NCI-H1930 (cell line): Measurements from ENCODE around the gene IL15RA.
"Not testable (repeated sequence)": the region's sequence is repeated elsewhere in the genome, so short reads cannot be mapped to it uniquely, and the experiment has no call there.

Experiments
- DNase-seq, 2 experiments: peaks; one replicate each; lab custom pipeline; 2025; lab: John Stamatoyannopoulos, UW

IL15RA gene

DNA sequence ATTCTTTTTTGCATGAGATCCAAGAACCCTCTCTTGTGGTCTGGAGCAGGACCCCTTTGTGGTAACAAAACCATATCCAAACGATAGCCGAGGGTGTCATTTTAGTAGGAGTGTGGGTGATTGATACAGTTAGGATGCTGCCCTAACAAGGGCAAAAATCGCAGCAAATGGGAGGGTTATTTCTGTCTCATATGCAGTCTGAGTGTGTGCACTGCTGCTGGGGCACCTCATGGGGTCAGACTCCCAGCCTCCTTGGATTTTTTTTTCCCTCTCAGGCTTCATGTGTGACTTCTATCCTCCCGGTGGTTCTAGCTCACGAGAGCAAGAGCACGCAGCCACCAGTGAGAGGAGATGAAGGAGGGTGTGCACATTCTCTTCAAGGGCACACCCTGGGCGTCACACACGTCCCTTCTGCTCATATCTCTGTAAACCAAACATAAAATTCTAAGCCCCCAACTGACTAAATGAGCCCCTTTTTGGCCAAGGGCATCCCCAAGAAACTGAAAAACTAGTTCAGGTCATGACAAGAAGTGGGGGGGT lies 28.6 kb upstream of the IL15RA start:
- DNase-seq: no peak

DNA sequence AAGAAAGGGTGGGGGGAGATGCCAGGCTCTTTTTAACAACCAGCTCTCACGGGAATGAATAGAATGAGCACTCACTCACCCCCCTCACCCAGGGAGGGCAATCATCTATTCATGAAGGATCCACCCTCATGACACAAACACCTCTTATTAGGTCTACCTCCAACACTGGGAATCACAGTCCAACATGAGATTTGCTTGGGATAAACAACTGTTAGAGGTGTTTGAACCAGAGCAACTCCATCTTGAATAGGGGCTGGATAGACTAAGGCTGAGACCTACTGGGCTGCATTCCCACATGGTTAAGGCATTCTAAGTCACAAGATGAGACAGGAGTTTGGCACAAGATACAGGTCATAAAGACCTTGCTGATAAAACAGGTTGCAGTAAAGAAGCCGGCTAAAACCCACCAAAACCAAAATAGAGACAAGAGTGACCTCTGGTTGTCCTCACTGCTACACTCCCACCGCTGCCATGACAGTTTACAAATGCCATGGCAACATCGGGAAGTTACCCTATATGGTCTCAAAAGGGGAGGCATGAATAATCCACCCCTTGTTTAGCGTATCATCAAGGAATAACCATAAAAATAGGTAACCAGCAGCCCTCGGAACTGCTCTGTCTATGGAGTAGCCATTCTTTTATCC lies 27.9 kb upstream of the IL15RA start:
- DNase-seq: not testable (repeated sequence)

GRCh38 chr10:6002809-6003510 lies 25.6 kb upstream of the IL15RA start:
- no peak for DNase-seq

DNA sequence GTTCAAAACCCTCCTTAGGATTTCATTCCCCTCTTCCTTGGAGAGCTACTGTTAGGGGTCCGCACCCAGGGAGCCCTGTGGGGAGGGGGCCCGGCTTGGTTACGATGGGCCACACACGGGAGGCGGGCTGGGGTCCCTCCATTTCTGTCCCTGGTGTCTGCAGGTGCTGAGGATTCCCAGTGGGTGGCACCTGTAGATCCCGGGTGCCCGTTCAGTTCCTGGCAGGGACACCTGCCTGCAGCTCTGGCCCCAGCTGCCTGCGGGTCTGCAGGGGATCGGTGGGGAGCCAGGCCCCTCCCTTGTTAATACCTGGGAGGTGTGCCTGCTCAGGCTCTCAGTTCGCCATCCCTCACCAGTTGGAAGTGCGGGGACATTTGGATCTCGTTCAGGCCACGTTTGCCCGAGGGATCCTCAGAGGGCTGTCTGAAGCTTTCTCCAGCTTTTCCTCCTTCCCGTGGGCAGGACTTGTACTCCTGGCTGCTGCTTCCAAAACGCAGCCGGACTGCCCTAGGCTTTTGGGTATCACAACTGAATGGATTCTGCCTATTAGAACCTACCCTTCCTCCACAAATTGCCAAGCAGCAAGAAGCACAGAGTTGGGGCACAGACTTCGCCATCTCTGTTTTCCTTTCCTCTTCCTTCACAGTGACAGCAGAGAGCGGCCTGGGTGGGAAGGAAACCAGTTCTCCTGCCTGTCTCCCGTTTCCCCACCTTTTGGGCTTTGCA lies 22.3 kb upstream of the IL15RA start:
- DNase-seq: no peak

- no peak for DNase-seq
Observed at GRCh38 chr10:5996696-5997095, 19.4 kb upstream of the IL15RA start.

DNA sequence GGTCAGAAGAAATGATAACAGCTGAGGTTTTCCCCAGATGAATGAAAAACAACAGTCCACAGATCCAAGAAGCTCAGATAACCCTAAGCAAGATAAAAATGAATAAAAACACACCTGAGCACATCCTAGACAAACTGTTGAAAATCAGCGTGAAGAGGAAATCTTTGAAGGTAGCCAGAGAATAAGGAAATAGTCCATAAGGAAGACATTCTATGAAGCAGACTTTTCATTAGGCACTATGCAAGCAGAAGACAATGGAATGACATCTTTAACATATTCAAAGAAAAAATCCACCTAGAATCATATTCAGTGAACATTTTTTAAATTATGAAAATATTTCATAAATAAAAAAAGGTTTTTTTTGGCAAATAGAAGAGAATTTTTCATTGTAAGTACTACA lies 15.1 kb upstream of the IL15RA start:
- DNase-seq: no peak

DNA sequence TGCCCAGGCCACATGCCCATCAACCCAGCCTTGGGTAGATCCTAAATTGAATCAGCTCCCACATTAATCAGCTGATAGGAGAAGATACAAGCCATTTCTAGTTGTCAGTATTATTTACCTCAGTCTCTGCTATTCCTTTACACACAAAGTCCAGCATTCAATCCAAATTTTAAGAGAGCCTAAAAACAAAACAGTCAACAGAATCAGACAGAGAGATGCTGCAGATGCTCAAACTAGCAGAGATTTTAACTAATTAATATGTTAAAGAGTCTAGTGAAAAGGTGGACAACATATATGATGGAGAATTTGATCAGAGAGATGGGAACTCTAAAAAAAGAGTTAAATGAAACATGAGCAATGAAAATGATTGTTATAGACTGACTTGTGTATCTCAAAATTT lies 14.4 kb upstream of the IL15RA start:
- no peak for DNase-seq

GRCh38 chr10:5989756-5990155 lies 12.4 kb upstream of the IL15RA start:
- DNase-seq: no peak

DNA sequence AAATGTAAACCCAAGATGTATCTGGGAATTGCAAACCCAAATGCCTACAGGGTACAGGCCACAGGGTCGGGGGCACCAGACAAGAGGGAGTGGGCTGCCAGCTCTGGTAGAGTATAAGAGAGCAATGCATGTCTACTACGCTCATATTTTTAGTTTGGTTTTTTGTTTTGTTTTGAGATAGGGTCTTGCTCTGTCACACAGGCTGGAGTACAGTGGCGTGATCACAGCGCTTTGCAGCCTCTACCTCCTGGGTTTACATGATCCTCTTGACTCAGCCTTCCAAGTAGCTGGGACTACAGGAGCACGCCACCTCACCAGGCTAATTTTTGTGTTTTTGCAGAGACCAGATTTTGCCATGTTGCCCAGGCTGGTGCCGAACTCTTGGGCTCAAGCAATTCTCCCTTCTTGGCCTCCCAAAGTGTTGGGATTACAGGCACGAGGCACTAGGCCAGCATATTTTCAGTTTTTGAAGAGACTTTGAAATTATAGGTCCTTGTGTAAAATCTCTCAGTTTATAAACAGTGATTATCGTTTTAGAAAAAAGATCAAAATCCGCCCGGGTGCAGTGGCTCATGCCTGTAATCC lies 11.1 kb upstream of the IL15RA start:
- DNase-seq: no peak

- DNase-seq: no peak
Observed at GRCh38 chr10:5987747-5988146, 10.4 kb upstream of the IL15RA start.

GRCh38 chr10:5985029-5985428 lies 7.7 kb upstream of the IL15RA start:
- no peak for DNase-seq

DNA sequence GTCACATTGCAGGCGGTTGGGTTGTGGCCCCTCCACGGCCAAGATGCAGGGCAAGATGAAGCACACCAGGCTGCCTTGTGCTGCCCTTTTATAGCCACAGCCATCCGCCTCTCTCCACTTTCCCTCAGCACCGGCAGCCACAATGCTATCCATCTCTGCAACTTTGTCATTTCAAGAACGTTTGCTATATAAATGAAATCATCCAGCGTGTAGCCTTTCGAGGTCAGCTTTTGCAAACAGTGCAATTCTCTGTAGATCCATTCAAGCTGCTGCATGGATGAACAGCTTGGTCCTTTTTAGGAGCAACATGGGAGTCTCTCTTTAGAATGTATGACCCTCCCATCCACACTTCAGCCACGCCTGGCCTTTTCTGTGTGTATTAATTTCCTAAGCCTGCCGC lies 6.4 kb upstream of the IL15RA start:
- no peak for DNase-seq

GRCh38 chr10:5981529-5981928 lies 4.2 kb upstream of the IL15RA start:
- DNase-seq: no peak

DNA sequence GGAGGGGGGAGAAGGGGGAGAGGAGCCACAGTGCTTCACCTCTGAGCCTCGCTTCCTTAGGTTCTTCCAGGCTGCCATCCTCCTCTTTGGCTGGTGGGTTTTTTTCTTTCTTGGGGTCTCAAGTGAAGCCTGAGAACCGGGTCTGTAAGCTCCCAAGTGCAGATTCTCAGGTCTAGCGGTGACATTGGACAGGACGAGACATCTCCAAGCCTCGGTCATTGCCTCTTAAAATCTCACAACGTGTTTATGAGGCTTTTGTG lies 817 bp upstream of the IL15RA start:
- DNase-seq: no peak

- no peak for DNase-seq
Observed at GRCh38 chr10:5976512-5977470, 552 bp downstream of the IL15RA start.

DNA sequence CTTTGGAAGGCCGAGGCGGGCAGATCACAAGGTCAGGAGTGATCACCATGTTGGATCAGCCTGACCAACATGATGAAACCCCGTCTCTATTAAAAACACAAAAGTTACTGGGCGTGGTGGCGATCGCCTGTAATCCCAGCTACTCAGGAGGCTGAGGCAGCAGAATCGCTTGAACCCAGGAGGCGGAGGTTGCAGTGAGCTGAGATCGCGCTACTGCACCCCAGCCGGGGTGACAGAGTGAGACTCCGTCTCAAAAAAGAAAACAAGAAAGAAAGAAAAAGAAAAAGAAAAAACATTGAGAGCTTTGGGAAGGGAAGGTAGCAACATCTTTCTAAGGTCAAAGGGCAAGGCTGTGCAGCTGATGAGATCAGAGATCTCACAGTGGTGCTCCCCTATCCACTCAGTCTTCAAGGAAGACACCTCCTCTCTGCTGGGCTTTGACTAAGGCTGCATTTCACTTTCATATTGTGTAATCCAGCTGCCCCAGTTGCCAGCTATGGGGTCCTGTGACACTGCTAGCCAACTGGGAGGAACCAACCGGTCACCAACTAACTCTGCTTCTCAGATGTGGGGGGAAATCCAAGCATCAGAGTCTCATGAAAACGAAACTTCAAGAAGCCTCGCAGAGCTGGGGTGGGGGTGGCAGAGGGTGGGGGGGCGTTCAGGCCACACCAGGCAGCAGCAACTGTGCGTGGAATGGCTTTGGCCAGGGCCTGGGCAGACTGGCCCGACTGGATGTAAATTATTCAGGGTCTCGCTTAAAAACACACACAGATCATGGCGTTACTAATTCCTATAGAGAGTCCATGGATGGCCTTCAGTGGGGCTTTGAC lies 1.5 kb downstream of the IL15RA start:
- no peak for DNase-seq

GRCh38 chr10:5973069-5973468 lies 4.3 kb downstream of the IL15RA start:
- DNase-seq: no peak

DNA sequence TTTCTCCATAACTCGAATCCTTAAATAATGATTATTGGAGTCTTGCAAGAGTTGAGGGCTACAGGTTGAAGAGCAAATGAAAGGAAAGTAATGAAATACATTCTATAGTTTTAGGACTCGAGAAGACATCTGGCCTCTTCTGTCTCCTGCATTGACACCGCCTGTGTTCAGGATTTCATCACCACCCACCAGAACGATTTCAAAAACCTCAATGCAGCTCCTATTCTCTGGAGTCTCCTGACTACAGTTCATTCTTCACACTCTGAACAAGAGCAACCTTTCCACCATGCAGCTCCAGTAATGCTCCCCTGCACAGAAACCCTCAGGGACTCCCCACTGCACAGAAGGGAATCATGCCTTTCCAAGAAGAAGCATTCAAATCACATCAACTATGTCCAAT lies 5.5 kb downstream of the IL15RA start:
- DNase-seq: no peak

GRCh38 chr10:5971315-5971832 lies 6.0 kb downstream of the IL15RA start:
- no peak for DNase-seq

- no peak for DNase-seq
Observed at GRCh38 chr10:5970527-5970926, 6.8 kb downstream of the IL15RA start.

DNA sequence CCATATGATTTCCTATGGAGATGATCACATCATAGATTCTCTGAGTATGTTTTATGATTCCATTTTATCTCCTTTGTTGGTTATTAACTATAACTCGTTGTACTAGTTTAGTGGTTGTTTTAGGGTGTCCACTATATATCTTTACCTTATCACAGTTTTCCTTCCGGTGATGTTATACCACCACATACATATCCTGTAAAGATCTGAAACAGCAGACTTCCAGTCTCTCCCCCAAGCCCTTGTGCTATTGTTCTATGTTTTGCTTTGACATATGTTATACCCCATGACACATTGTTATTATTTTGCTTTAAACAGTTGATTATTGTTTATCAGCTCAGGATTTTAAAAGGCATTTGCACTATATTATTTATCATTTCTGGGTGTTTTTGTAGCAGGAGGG lies 7.3 kb downstream of the IL15RA start:
- no peak for DNase-seq
